Measurements from ENCODE around the gene CYP24A1. TPM values are rescaled to one million over a fixed set of nuclear protein-coding genes. Genes with fewer than 3 reads are reported as not detected.

Gene CYP24A1
- total RNA-seq, 1 donor from 2014 or later, result 8.7 TPM

DNA sequence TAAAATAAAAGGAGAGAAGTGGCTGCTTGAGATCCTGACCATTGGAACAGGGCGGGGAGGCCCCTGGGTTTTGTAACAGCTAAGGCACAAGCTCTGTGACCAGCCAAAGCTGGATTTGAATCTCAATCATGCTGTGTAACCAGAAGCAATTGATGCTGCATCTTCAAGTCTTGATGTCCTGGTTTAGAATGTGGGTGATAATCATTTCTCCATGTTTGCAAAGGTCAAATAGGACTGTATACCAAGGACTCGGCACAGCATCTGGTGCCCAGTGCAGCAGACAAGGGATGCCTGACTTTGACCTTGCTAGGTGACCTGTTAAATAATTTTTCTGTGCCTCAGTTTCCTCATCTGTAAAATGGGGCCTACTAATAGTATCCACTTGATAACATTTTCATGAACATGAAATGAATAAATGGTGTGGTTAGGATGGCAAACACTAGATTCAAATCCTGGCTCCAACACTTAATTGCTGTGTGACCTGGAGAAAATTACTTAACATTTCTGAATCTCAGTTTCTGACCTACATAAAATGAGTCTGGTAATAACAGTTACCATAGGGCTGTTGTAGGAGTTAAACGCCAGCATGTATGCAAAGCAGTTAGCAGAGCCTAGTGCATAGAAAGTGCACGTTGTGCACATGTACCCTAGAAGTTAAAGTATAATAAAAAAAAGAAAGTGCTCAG lies 57.1 kb downstream of the CYP24A1 start:
- Histone ChIP-seq H3K36me3 (ENCODE audit: control insufficient read depth, insufficient read depth, low read length) (no peaks in the 10 kb centered on the region), H3K27me3 (ENCODE audit: control insufficient read depth, insufficient read depth, low read length) (no peaks in the 10 kb centered on the region), H3K4me3 (ENCODE audit: low read depth, low read length) (no peak overlapping the region)
- TF ChIP-seq, protein P1, sequence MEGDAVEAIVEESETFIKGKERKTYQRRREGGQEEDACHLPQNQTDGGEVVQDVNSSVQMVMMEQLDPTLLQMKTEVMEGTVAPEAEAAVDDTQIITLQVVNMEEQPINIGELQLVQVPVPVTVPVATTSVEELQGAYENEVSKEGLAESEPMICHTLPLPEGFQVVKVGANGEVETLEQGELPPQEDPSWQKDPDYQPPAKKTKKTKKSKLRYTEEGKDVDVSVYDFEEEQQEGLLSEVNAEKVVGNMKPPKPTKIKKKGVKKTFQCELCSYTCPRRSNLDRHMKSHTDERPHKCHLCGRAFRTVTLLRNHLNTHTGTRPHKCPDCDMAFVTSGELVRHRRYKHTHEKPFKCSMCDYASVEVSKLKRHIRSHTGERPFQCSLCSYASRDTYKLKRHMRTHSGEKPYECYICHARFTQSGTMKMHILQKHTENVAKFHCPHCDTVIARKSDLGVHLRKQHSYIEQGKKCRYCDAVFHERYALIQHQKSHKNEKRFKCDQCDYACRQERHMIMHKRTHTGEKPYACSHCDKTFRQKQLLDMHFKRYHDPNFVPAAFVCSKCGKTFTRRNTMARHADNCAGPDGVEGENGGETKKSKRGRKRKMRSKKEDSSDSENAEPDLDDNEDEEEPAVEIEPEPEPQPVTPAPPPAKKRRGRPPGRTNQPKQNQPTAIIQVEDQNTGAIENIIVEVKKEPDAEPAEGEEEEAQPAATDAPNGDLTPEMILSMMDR (IDR thresholded peaks at IDR 0.05; ENCODE audit: insufficient read depth, low read length, severe bottlenecking), result no peak
- FAIRE-seq, result no peak
- DNase-seq (ENCODE audit: low read depth), result no peak

DNA sequence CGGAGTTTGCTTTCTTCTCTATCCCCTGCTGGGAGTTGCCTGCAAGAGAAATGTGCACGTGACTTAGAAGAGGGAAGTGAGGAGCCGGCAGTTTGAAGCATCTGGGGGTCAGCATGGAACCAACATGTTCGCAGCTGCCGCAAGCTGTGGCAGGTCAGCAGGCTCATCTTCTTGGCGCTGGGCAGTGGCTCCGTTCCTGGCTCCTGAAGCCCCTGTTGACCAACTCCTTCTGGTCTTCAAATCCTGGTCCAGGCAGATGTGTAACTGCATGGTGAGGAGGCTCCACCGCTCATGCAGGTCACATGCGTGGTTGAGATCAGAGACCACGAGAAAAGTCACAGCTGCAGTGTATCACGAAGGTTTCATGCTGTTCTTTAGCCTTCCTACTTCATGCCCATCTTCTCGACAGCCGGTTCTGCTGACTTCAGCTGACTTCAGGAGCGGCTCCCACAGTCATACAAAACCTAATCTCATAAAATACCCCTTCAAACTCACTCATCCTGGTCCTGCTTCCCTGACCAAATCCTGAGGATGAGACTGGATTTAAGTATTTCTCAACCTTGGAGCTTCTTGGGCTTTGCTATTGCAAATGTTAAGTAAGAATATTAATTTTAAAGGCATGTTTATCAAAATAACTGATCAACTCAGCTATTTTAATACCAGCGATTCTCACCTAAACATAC lies 58.5 kb downstream of the CYP24A1 start:
- H3K4me3 ChIP-seq (ENCODE audit: low read depth, low read length), result no peak overlapping the region
- TF ChIP-seq, protein P1 (IDR thresholded peaks at IDR 0.05; ENCODE audit: insufficient read depth, low read length, severe bottlenecking), result no peak
- FAIRE-seq (no peak), DNase-seq (ENCODE audit: low read depth) (no peak)
- no peaks in the 10 kb centered on the region for H3K36me3 ChIP-seq (ENCODE audit: control insufficient read depth, insufficient read depth, low read length)
- H3K27me3 ChIP-seq (ENCODE audit: control insufficient read depth, insufficient read depth, low read length), result no peaks in the 10 kb centered on the region

DNA sequence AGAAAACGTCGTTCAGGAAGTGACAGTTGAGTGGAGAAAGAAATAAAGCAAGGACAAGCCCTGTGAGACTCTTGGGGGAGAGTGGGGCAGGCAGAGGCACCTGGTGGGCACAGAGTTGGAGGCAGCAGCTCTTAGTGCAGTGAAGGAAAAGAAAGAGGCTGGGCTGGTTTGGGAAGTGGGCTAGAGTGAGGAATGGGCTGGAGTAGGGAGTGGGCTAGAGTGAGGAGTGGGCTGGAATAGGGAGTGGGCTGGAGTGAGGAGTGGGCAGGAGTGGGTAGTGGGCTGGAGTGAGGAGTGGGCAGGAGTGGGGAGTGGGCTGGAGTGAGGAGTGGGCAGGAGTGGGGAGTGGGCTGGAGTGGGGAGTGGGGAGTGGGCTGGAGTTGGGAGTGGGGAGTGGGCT lies 59.7 kb downstream of the CYP24A1 start:
- Histone ChIP-seq H3K4me3 (ENCODE audit: low read depth, low read length) (no peak overlapping the region), H3K27me3 (ENCODE audit: control insufficient read depth, insufficient read depth, low read length) (no peaks in the 10 kb centered on the region), H3K36me3 (ENCODE audit: control insufficient read depth, insufficient read depth, low read length) (no peaks in the 10 kb centered on the region)
- FAIRE-seq (no peak), DNase-seq (ENCODE audit: low read depth) (no peak)
- TF ChIP-seq, protein P1 (IDR thresholded peaks at IDR 0.05; ENCODE audit: insufficient read depth, low read length, severe bottlenecking), result no peak

DNA sequence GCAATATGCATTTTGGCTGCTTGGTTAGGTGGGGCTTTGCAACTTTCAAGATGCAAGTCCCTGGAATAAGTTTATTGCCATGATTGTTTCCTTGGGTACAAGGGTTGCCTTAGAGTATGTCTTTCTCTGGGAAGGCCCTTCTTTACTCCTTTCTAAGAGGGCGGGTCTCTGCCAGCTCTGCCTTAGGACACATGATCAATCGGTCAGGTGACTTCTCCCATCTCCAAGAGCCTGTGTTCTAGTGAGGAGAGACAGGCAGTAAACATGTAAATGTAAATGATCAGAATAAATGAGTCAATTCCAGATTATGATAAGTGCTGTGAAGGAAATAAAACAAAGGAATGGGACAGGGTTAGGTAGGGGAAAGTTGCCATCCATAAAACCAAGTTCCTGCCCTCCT lies 60.2 kb downstream of the CYP24A1 start:
- TF ChIP-seq, protein P1 (IDR thresholded peaks at IDR 0.05; ENCODE audit: insufficient read depth, low read length, severe bottlenecking), result no peak
- no peak for FAIRE-seq
- Histone ChIP-seq H3K4me3 (ENCODE audit: low read depth, low read length) (no peak overlapping the region), H3K27me3 (ENCODE audit: control insufficient read depth, insufficient read depth, low read length) (no peaks in the 10 kb centered on the region), H3K36me3 (ENCODE audit: control insufficient read depth, insufficient read depth, low read length) (no peaks in the 10 kb centered on the region)
- DNase-seq (ENCODE audit: low read depth), result no peak

DNA sequence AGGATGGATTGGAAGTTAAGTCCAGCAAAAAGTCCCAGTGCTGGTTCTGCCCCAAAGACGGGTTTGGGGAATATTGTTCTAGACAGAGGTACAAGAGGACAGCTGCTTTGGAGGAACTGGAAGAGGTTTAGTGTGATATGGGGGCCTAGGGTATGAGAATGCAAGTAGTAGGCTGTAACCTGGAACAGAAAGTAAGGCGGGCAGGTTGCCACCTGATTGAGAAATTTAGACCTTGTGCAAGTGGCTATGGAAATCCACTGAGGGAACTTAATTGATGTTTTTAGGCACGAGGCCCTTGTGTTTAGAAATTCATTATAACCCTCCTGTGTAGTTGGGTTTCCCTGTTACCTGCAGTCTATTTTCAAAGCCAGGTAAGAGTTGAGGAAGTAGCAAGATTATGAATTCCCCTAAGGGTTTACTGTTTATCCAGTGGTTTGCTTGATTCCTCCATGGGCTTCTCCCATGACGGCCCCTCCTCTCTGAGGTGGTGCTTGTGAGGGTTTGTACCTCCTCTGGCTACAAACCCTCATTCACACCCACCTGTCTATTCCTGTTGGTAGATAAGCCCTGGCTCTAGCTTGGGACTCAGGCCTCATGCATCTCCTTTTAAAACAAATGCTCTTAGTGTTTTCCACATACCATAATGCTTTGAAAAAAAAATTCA lies 61.4 kb downstream of the CYP24A1 start:
- DNase-seq (ENCODE audit: low read depth) (no peak), FAIRE-seq (no peak)
- H3K36me3 ChIP-seq (ENCODE audit: control insufficient read depth, insufficient read depth, low read length), result no peaks in the 10 kb centered on the region

More for the DNA sequence above, 61.4 kb downstream of the CYP24A1 start:
- Histone ChIP-seq H3K27me3 (ENCODE audit: control insufficient read depth, insufficient read depth, low read length) (no peaks in the 10 kb centered on the region), H3K4me3 (ENCODE audit: low read depth, low read length) (no peak overlapping the region)
- TF ChIP-seq, protein P1 (IDR thresholded peaks at IDR 0.05; ENCODE audit: insufficient read depth, low read length, severe bottlenecking), result no peak
